ENCODE measurements around the gene MS4A12.

- TF ChIP-seq CTCF (IDR thresholded peaks at IDR 0.05) (no peak), EP300 (IDR thresholded peaks at IDR 0.05) (no peak), POLR2AphosphoS5 (IDR thresholded peaks at IDR 0.05) (no peak), POLR2A (IDR thresholded peaks at IDR 0.05; ENCODE audit: low read depth) (no peak)
Measured at GRCh38 chr11:60454212-60454611, 38.4 kb upstream of the MS4A12 start.
